HEK293 (cell line): ENCODE results near the gene HMGB3.

ENCODE experiments used
- CTCF ChIA-PET: fragments of 350-600 bp; formaldehyde crosslinking; extraction: SDS; loops from one replicate; lab custom pipeline; 2021; ENCODE audit warnings: antibody characterized with exemption; lab: Yijun Ruan, JAX
- POLR2A ChIA-PET: fragments of 300-600 bp; formaldehyde crosslinking; extraction: SDS; loops from one replicate; lab custom pipeline; 2020; ENCODE audit warnings: antibody characterized with exemption, inconsistent platforms; lab: Yijun Ruan, JAX
- H3K27ac ChIP-seq: fragments of 200-500 bp; sonication (Bioruptor generic); 2 replicates; pipeline ENCODE4 v1.5.1; 2014; ENCODE audit warnings: low read depth, low read length, control low read depth, inconsistent platforms; ENCODE audit errors: extremely low read depth
- H3K36me3 ChIP-seq, 2 experiments: fragments of 200-500 bp in 1 of 2; sonication (Bioruptor generic) in 1 of 2; 1 replicate in 1 of 2; 2 replicates in 1 of 2; pipeline ENCODE4 v1.5.1; 2014 to 2017; ENCODE audit warnings: inconsistent platforms in 2 of 2, low read length in 2 of 2; ENCODE audit not compliant: control insufficient read depth in 2 of 2, insufficient read depth in 1 of 2
- H3K4me1 ChIP-seq: fragments of 200-500 bp; sonication (Bioruptor generic); 2 replicates; pipeline ENCODE4 v1.5.1; 2014; ENCODE audit warnings: mild to moderate bottlenecking, low read length, inconsistent platforms; ENCODE audit not compliant: control insufficient read depth, insufficient read depth
- H3K4me3 ChIP-seq: 2 replicates; pipeline ENCODE4 v1.5.1; 2011; ENCODE audit warnings: low read depth, mild to moderate bottlenecking, control low read depth, low read length, moderate library complexity
- H3K9me3 ChIP-seq: fragments of 200-500 bp; sonication (Bioruptor generic); 2 replicates; pipeline ENCODE4 v1.5.1; 2014; ENCODE audit warnings: low read depth, low read length, inconsistent platforms; ENCODE audit not compliant: control insufficient read depth, insufficient read depth
- ELK4 ChIP-seq: IDR thresholded peaks from 2 replicates; pipeline ENCODE4 v1.6.1; 2011; ENCODE audit warnings: mild to moderate bottlenecking, low read depth, low read length, borderline replicate concordance
- GLI2 ChIP-seq: fragments of 450-650 bp; formaldehyde crosslinking; IDR thresholded peaks from 2 replicates; pipeline ENCODE4; 2017; ENCODE audit warnings: missing biosample characterization, missing genetic modification characterization, low read depth, borderline replicate concordance
- GLIS2 ChIP-seq: fragments of 450-650 bp; formaldehyde crosslinking; IDR thresholded peaks from 2 replicates; pipeline ENCODE4 v1.5.1; 2016; ENCODE audit warnings: missing biosample characterization, missing genetic modification characterization
- HOXD13 ChIP-seq: sonication (generic); formaldehyde crosslinking; IDR thresholded peaks from 2 replicates; pipeline ENCODE4 v1.8.0; 2022; ENCODE audit warnings: missing genetic modification reagents, borderline replicate concordance
- OVOL3 ChIP-seq: fragments of 450-650 bp; formaldehyde crosslinking; IDR thresholded peaks from 2 replicates; pipeline ENCODE4 v1.5.1; 2016; ENCODE audit warnings: missing biosample characterization, missing genetic modification characterization
- PRDM4 ChIP-seq: fragments of 450-650 bp; formaldehyde crosslinking; IDR thresholded peaks from 2 replicates; pipeline ENCODE4 v1.5.1; 2017; ENCODE audit warnings: missing biosample characterization, missing genetic modification characterization
- REPIN1 ChIP-seq: fragments of 450-650 bp; formaldehyde crosslinking; IDR thresholded peaks from 2 replicates; pipeline ENCODE4 v1.5.1; 2017; ENCODE audit warnings: missing biosample characterization, missing genetic modification characterization, low read depth
- SALL2 ChIP-seq: fragments of 450-650 bp; formaldehyde crosslinking; IDR thresholded peaks from 2 replicates; pipeline ENCODE4 v1.5.0; 2017; ENCODE audit warnings: missing biosample characterization, mild to moderate bottlenecking, missing genetic modification characterization, borderline replicate concordance
- SCRT2 ChIP-seq: fragments of 450-650 bp; formaldehyde crosslinking; IDR thresholded peaks from 2 replicates; pipeline ENCODE4 v1.5.1; 2016; ENCODE audit warnings: missing biosample characterization, missing genetic modification characterization
- SP7 ChIP-seq: fragments of 450-650 bp; formaldehyde crosslinking; IDR thresholded peaks from 2 replicates; pipeline ENCODE4 v1.5.1; 2016; ENCODE audit warnings: missing biosample characterization, missing genetic modification characterization
- TRIM28 ChIP-seq: IDR thresholded peaks from 2 replicates; pipeline ENCODE4 v1.6.1; 2011; ENCODE audit warnings: low read length, control low read depth, borderline replicate concordance
- ZBTB44 ChIP-seq: fragments of 450-650 bp; IDR thresholded peaks from 2 replicates; pipeline ENCODE4 v1.5.1; 2018; ENCODE audit warnings: missing biosample characterization, mild to moderate bottlenecking, missing genetic modification characterization
- ZBTB7A ChIP-seq: fragments of 450-650 bp; formaldehyde crosslinking; IDR thresholded peaks from 2 replicates; pipeline ENCODE4 v1.5.1; 2016; ENCODE audit warnings: low read depth, missing biosample characterization, missing genetic modification characterization
- ZFP69B ChIP-seq: fragments of 450-650 bp; formaldehyde crosslinking; IDR thresholded peaks from 2 replicates; pipeline ENCODE4 v1.5.1; 2016; ENCODE audit warnings: missing biosample characterization, missing genetic modification characterization
- ZNF16 ChIP-seq: fragments of 450-650 bp; formaldehyde crosslinking; IDR thresholded peaks from 2 replicates; pipeline ENCODE4 v1.5.1; 2016; ENCODE audit warnings: low read depth, missing biosample characterization, missing genetic modification characterization
- ZNF202 ChIP-seq: fragments of 450-650 bp; formaldehyde crosslinking; IDR thresholded peaks from 2 replicates; pipeline ENCODE4 v1.5.1; 2016; ENCODE audit warnings: missing biosample characterization, missing genetic modification characterization, borderline replicate concordance
- ZNF266 ChIP-seq: fragments of 450-650 bp; formaldehyde crosslinking; IDR thresholded peaks from 2 replicates; pipeline ENCODE4 v1.5.1; 2016; ENCODE audit warnings: missing biosample characterization, missing genetic modification characterization, low read depth
- ZNF280D ChIP-seq: fragments of 450-650 bp; formaldehyde crosslinking; IDR thresholded peaks from 2 replicates; pipeline ENCODE4 v1.5.1; 2016; ENCODE audit warnings: missing biosample characterization, missing genetic modification characterization
- ZNF302 ChIP-seq: fragments of 450-650 bp; formaldehyde crosslinking; IDR thresholded peaks from 2 replicates; pipeline ENCODE4 v1.5.1; 2016; ENCODE audit warnings: missing biosample characterization, missing genetic modification characterization, low read depth
- ZNF335 ChIP-seq: fragments of 450-650 bp; formaldehyde crosslinking; conservative IDR thresholded peaks from 2 replicates; pipeline ENCODE4 v1.5.1; 2016; ENCODE audit warnings: missing biosample characterization, missing genetic modification characterization
- ZNF404 ChIP-seq: fragments of 450-650 bp; formaldehyde crosslinking; IDR thresholded peaks from 2 replicates; pipeline ENCODE4 v1.5.1; 2017; ENCODE audit warnings: missing biosample characterization, missing genetic modification characterization
- ZNF423 ChIP-seq: fragments of 450-650 bp; formaldehyde crosslinking; IDR thresholded peaks from 2 replicates; pipeline ENCODE4 v1.5.1; 2016; ENCODE audit warnings: missing biosample characterization, missing genetic modification characterization
- ZNF548 ChIP-seq: fragments of 450-650 bp; formaldehyde crosslinking; IDR thresholded peaks from 2 replicates; pipeline ENCODE4 v1.5.1; 2016; ENCODE audit warnings: missing biosample characterization, missing genetic modification characterization
- ZNF571 ChIP-seq: fragments of 450-650 bp; formaldehyde crosslinking; IDR thresholded peaks from 2 replicates; pipeline ENCODE4 v1.5.0; 2017; ENCODE audit warnings: missing biosample characterization, missing genetic modification characterization
- ZNF580 ChIP-seq: fragments of 450-650 bp; formaldehyde crosslinking; IDR thresholded peaks from 2 replicates; pipeline ENCODE4 v1.5.1; 2016; ENCODE audit warnings: missing biosample characterization, missing genetic modification characterization
- ZNF707 ChIP-seq: fragments of 450-650 bp; formaldehyde crosslinking; IDR thresholded peaks from 2 replicates; pipeline ENCODE4 v1.5.1; 2016; ENCODE audit warnings: missing biosample characterization, missing genetic modification characterization
- ZNF747 ChIP-seq: fragments of 450-650 bp; formaldehyde crosslinking; IDR thresholded peaks from 2 replicates; pipeline ENCODE4 v1.5.1; 2016; ENCODE audit warnings: missing biosample characterization, missing genetic modification characterization
- ZNF776 ChIP-seq: fragments of 450-650 bp; formaldehyde crosslinking; IDR thresholded peaks from 2 replicates; pipeline ENCODE4 v1.5.0; 2017; ENCODE audit warnings: missing biosample characterization, missing genetic modification characterization, borderline replicate concordance
- ZNF791 ChIP-seq: fragments of 450-650 bp; formaldehyde crosslinking; IDR thresholded peaks from 2 replicates; pipeline ENCODE4 v1.5.1; 2016; ENCODE audit warnings: missing biosample characterization, missing genetic modification characterization
- ZNF843 ChIP-seq: fragments of 450-650 bp; formaldehyde crosslinking; IDR thresholded peaks from 2 replicates; pipeline ENCODE4 v1.5.1; 2016; ENCODE audit warnings: missing biosample characterization, missing genetic modification characterization

The HMGB3 gene

GRCh38 chrX:150944233-150944632 lies 38.9 kb upstream of the HMGB3 start:
- no peak for TF ChIP-seq HOXD13 (CRISPR knock-in tag)
- TF ChIP-seq ZNF776: no peak
- no peak for TF ChIP-seq ZNF707
- no peak for TF ChIP-seq ZNF571
- no peak for TF ChIP-seq SCRT2 (tag by site-specific recombination)
- TF ChIP-seq ZNF266: no peak
- TF ChIP-seq ZNF423 (tag by site-specific recombination): no peak
- TF ChIP-seq ZNF580 (tag by site-specific recombination): no peak
- TF ChIP-seq TRIM28: no peak
- no peak for TF ChIP-seq ZNF843 (tag by site-specific recombination)
- no peak for TF ChIP-seq ZFP69B (tag by site-specific recombination)
- TF ChIP-seq ZNF747 (tag by site-specific recombination): no peak
- TF ChIP-seq SP7: no peak
- no peak for TF ChIP-seq ZNF202
- TF ChIP-seq ZNF280D (tag by site-specific recombination): no peak
- TF ChIP-seq PRDM4 (tag by site-specific recombination): no peak
- TF ChIP-seq GLIS2 (tag by site-specific recombination): no peak
- no peak for TF ChIP-seq SALL2
- TF ChIP-seq ZNF404 (tag by site-specific recombination): no peak
- TF ChIP-seq, all 188 proteins: peak for 0
- Histone ChIP-seq H3K27ac (no peak overlapping the region), H3K36me3 (no peaks in the 10 kb centered on the region), H3K4me3 (no peak overlapping the region), H3K4me1 (no peaks in the 10 kb centered on the region), H3K9me3 (no peaks in the 10 kb centered on the region)
- ChIA-PET CTCF (interaction anchor here (1.2 kb wide), 1 partner anchor 172 kb away, joined by 3 read pairs; no protein-coding TSS in a partner anchor), POLR2A (no interaction called here)

- Histone ChIP-seq H3K4me1 (no peaks in the 10 kb centered on the region), H3K27ac (no peak overlapping the region), H3K4me3 (no peak overlapping the region), H3K9me3 (no peaks in the 10 kb centered on the region), H3K36me3 (no peaks in the 10 kb centered on the region)
- ChIA-PET POLR2A (no interaction called here), CTCF (no interaction called here)
- TF ChIP-seq ZNF16 (tag by site-specific recombination) (no peak), ZNF548 (tag by site-specific recombination) (no peak), ZNF335 (no peak), ELK4 (no peak), ZBTB44 (tag by site-specific recombination) (no peak), ZNF302 (tag by site-specific recombination) (no peak), ZNF791 (no peak), ZNF202 (no peak), ZBTB7A (tag by site-specific recombination) (no peak), OVOL3 (tag by site-specific recombination) (no peak), ZNF580 (tag by site-specific recombination) (no peak), REPIN1 (tag by site-specific recombination) (no peak), GLI2 (tag by site-specific recombination) (no peak)
These were observed 28.2 kb upstream of the HMGB3 start for GRCh38 chrX:150954951-150955350.
